GM21360 (cell line): ENCODE data around the gene CENPF.
"Not testable (repeated sequence)": the region's sequence is repeated elsewhere in the genome, so short reads cannot be mapped to it uniquely, and the experiment has no call there.

ENCODE experiments used
- ATAC-seq: cut with Tn5 transposase; IDR thresholded peaks from one replicate; pipeline ENCODE4 v1.9.1; 2021; ENCODE audit warnings: mild to moderate bottlenecking, moderate library complexity; ENCODE audit not compliant: unreplicated experiment

The CENPF gene

DNA sequence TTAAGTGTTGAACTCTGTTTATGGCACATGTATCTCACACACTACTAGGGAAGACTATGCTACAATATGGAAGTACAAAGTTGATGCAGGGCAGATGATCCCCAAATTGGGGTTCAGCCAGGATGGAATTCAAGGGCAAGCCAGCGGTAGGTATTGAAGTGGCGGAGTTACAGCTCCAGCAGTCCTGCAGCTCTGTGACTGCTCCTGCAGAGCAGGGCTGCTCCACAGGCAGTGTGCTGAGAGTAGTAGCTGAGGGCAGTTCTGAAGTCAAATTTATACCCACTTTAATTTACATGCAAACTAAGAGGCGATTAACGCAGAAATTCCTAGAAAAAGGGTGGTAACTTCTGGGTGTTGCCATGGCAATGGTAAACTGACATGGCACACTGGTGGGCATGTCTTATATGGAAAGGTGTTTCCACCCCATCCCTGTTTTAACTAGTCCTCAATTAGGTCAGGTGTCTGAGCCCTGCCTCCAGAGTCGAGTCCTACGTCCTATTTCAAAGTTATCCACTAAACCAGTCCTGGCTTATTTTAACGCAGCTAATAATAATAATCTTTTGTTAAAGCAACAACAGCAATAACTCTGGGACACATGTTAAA lies 20.6 kb upstream of the CENPF start:
- ATAC-seq = no peak

DNA sequence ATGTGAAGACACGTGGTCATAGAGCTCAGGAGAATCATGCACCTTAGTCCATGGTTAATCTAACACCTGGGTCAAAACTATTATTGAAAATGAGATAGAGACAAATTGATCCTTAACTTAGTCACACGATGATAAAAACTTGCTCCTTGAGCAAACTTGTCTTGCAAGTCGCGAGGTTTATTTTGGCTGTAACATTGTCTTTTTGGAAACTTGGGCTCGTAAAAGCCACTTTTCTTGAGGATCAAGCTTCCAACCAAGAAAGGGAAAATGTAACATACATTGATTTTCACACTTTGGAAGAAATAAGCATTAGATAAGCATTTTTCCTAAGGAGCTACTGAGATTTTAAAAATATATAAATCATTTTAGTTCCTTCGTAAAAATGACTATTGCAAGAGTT lies 19.9 kb upstream of the CENPF start:
- no peak for ATAC-seq

DNA sequence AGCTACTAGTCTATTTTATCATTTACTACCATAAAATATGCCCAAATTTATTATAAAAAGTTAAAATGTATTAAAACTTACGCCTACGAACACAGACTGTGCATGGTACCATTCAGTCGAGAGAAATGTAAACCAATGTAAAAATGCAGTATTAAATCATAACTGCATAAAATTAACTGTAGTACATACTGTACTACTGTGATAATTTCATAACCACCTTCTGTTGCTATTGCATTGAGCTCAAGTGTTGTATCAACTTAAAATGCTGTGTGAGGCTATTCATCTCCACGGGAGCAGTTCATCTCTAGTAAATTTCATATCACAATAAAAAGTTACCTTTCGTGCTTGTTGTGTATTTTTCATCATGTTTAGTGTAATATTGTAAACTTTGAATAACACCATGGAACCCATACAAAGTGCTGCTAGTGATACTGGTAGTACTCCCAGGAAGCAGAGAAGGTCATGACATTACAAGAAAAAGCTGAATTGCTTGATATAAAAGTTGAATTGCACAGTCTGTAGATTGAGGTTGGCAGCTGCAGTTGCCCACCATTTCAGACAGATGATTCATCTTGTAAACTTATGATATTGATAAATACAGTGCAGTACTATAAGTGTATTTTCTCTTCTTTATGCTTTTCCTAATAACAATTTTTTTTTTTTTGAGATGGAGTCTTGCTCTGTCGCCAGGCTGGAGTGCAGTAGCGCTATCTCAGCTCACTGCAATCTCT lies 19.0 kb upstream of the CENPF start:
- no peak for ATAC-seq

DNA sequence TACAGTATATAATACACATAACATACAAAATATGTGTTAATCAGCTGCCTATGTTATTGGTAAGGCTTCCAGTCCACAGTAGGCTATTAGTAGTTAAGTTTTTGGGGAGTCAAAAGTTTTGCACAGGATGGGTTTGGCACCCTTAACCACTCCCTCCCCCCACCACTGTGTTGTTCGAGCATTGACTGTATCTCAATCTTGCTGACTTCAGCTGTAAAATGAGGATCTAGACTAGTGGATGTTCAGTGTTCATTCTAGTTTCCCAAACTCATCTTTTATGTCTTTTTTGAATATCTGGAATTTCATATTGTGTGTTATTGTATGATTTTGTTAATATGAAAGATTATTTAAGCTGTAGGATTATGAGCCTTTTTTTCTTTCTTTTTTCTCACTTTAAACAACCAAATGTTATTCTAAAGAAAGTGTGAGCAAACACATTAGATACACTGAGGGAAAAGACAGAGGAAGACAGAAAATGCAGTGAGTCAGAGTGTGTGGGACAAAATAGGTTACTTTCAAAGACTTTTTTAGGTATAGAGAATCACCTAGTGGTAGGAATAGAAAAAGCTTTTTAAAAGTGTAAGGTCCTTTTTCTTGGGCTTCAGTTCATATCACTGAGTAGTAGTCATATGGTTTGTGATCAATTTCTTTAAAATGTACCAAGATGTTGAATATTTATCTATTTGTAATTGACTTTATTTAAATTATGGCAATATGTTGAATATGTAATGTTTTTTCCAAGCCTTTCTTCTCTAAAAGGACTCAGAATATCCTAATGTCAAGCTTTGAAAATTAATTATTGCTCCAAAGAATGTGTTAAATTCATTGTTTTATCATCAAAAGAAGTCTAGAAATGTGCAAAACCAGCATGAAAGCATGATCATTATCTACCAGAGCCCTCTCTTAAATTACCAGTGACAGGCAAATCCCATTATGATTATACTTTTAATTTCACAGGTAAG lies 17.9 kb upstream of the CENPF start:
- peak; percentile 72 for ATAC-seq

DNA sequence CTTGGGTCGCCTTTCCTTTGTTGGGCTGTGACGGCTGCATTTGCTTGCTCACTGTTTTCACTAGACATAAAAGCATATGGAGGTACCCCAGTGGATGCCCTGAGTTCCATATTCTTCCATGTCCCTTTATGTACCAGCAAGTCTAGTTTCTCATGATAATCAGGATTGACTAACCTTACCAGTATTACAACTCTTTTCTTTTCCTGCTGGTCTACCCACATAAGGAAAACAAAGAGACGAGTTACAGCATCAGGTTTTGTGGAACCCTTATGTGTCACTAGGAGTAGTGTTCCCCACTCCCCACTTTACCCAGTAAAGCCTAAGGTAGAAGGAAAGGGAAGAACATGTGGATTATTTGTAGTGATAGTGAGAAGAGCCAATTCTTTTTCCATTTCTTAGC lies 16.4 kb upstream of the CENPF start:
- no peak for ATAC-seq

DNA sequence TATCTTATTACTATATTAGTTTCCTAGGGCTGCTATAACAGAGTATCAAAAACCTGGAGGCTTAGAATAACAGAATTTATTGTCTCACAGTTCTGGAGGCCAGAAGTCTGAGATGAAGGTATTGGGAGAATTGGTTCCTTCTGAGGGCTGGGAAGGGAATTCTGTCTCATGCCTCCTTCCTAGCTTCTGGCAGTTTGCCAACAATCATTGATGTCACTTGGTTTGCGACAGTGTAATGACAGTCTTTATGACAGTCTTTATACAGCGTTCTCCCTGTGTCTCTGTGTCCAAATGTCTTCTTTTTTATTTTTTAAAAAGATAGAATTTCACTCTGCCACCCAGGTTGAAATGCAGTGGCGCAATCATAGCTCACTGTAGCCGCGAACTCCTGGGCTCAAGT lies 15.8 kb upstream of the CENPF start:
- ATAC-seq = no peak

DNA sequence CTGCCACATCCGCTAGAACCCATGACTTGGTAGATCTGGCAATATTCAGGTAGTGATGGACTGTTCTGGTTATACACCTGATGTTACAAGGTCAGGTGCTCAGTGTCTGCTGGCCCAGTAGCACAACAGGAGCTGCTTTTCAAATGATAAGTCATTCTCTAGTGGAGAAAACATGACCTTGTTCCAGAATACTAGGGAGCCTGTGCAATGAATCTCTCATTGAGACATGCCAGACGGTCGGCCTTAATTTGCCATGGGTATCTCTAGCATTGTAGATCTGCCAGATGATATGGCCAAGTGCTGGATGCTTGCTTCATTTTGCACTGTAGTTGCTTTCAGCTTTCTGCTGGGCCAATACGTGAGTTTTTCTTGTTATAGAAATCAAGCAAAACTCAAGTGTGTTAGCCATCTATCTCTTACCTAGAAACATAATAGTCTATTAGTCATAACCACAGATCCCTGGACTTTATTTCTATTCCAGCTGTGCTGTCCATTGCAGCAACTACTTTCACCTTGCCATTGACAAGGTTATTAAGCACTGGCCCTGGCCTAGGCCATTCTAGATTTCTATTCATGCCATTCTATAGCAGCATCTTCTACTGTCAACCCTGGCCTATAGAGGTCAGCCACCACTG lies 13.9 kb upstream of the CENPF start:
- ATAC-seq = no peak

DNA sequence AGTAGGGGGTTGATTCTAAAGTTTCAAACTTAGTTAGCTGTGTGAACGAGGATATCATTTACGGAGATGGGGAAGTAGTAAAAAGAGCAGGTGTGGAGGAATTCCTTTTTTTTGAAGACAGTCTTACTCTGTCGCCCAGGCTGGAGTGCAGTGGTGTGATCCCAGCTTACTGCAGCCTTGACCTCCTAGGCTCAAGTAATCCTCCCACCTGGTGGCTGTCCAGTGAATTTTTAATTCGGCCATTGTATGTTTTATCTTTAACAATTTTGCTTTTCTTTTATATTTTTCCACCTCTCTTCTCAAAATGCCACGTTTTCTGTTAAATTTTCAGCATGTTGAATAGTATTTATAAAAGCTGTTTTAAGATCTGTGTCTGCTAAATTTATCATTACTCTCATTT lies 12.3 kb upstream of the CENPF start:
- ATAC-seq = no peak

DNA sequence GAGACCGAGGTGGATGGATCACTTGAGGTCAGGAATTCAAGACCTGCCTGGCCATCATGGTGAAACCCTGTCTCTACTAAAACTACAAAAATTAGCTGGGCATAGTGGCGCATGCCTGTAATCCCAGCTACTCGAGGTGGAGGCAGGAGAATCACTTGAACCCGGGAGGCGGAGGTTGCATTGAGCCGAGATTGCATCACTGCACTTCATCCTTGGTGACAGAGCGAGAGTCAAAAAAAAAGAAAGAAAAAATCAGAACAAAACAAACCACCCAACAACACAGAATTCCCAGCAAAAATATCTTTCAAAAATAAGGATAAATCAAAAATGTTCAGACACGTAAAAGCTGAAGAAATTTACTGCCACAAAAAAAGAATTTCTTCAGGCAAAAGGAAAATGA lies 11.1 kb upstream of the CENPF start:
- not testable (repeated sequence) for ATAC-seq

DNA sequence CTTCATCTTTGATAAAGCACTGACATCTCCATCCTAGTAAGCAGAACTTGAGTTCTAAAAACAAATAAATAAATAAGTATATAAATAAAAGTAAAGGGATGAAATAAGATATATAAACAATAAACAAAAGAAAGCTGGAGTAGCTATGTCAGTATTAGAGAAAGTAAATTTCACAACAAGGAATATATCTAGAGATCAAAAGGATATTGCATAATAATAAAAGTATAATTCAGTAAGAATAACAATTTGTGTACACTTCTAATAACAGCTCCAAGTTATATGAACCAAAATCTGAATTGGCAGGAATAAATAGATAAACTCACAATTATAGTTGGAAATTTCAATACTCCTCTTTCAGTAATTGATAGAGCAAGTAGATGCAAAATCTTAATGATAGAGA lies 9.8 kb upstream of the CENPF start:
- ATAC-seq = no peak

DNA sequence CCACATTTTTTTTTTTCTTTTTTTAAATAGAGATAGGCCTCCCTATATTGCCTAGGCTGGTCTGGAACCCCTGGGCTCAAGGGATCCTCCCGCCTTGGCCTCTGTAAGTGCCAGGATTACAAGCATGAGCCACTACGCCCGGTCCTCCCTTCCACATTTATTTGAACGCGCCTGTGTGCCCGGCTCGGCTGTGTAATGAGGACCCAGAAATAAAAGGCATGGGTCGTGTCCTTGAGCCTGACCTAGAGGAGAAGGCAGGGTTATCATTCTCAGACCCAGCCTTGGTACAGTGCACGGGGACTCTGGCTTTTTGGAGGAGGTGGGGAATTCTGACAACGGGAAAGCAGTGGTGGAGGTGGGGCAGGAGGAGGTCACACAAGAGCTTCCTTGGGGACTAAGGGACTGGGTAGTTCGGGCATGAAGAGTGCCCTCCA lies 841 bp downstream of the CENPF start:
- no peak for ATAC-seq

DNA sequence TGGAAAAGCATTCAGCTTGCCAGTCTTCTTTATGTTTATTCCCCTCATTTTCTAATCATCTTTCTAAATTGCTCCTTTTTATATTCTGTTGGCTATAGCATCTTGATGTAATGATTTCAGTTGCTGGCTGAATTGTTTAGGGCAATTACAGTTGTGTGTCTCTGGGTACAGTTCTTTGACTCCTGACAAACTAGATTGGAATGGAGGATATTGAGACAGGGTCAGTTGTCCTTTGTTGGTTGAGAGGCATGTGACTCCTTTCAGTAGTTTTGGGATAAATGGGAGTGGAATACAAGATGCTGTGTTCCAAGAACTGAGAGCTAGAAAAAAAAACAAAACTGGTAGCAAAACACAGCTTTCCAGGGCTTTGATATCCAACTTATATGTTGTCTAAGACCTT lies 1.5 kb downstream of the CENPF start:
- no peak for ATAC-seq

DNA sequence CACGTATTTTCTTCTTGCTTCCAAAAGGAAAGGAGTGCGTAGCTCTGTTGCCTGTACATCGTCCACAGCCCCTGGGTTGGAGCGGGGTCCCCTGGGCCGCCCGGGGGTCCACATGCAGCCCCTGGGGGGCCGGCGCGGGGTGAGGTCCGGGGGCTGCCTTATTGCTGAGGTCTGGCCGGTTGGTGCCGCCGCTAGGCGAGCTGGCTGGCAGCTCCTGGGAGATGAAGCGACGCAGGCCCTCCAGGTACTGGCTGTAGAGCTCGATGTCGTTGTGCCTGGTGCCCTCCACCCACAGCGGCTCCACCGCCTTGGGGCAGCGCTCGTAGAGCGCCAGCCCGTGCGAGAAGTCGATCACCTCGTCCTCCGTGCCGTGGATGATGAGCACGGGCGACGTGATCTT lies 2.5 kb downstream of the CENPF start:
- not testable (repeated sequence) for ATAC-seq

DNA sequence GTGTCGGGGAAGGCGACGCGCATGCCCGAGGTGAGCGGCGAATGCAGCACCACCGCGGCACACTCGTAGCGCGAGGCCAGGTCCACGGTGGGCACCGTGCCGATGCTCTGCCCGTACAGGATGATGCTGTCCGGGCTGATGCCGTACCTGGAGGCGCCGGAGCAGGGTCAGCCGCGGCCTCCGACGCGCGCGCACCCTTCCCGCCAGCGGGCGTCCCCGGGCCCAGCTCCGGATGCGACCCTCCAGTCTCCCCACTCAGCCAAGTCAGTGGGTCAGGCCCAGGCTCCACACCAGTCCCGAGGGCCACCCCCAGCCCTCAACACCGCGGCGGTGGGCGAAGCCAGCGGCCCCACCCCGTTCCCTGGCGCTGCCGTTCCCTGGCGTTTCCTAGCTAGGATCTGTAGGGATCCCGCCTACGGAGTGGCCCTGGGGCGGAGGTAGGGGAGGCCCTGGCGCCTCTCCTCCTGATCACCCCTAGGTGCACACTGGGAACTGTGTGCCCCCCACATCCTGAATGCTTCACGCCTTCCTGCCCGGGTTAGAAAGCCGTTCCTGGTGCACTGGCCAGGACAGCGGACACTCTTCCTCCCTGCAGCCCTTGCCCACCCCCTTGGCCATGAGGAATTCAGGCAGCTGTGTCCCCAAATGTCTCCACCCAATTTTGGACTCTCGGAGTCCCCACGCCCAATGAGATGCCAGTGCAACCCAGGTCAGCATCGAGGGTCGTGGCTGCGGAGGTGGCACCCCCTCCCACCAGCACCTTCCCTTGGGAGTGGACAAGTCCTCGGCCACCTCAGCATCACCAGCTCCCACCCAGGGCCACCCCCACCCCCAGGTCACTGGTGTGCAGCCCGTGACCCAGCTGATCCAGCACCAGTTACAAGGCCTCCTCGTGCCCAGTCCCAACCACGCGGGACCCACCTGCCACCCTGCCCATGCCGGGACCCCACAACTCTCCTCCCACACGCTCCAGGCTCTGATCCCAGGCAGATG lies 3.2 kb downstream of the CENPF start:
- not testable (repeated sequence) for ATAC-seq

DNA sequence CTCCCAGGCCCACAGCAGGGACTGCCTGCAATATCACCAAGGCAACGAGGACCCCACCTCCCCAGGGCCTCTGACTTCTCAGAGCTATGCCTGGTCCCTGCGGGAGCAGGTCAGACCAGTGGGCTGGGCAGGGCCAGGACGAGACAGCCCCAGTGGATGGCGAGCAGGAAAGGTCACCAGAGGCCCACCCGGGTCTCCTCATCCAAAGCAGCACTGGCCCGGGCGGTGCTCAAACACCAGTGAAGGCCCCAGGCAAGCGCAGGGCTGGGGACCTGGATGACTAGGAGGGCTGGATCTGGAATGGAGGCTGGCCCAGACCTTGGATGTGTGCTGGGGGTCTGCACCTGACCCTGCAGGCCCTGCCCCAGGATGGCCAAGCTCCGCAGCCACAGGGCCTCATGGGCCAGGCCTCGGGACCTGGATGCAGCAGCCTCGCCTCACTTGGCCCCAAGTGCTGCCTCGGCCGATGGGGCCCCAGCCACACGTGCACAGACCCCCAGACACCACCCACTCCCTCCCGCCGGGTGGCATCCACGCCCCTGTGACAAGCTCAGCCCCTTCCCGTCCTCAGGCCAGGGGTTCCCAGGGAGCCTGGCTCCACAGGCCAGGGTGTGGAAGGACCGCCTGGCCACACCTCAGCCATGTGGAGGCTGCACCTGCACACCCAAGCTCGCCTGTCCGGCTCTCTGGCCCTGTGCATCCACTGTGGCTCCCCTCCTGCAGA lies 4.7 kb downstream of the CENPF start:
- not testable (repeated sequence) for ATAC-seq

DNA sequence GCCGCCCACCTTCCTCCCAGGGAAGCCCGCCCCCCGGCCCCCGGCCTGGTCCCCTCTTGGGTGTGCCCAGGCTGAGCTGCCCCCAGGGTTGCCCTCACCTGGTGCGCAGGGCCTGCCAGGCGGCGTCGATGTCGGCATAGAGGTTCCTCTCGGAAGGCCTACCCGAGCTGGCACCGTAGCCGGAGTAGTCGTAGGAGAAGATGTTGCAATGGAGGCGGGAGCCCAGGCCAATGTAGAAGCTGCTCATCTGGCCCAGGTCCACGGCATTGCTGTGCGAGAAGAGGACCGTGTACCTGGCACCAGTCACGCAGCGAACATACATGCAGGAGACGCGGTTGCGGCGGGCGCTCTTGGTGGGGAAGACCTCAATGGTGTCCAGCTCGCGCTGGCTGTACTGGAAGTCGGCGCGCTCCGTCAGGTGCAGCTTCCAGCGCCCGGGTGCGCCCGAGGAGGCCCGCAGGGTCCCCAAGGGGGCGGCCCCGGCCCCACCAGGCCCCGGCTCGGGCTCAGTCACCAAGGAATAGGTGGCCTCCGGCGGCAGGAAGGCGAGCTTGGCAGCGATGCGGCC lies 5.3 kb downstream of the CENPF start:
- ATAC-seq = not testable (repeated sequence)

DNA sequence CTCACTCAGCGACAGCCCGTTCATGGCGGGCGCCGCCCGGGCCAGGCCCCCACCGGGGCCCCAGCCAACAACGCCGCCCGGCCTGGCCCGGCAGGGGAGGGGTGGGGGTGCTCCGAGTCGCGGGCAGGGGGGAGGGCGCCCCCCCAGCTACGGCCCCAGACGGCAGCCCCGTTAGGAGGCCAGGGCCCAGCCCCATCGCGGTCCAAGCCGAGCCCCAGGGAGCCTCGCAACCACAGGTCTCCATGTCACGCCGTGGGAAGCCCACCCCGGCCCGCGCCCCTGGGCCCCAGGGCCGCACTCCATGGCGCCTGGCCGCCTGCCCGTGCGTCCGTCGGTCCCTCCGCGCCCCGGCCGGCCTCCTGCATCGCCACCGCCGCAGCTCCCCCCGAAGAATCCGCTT lies 5.8 kb downstream of the CENPF start:
- not testable (repeated sequence) for ATAC-seq

DNA sequence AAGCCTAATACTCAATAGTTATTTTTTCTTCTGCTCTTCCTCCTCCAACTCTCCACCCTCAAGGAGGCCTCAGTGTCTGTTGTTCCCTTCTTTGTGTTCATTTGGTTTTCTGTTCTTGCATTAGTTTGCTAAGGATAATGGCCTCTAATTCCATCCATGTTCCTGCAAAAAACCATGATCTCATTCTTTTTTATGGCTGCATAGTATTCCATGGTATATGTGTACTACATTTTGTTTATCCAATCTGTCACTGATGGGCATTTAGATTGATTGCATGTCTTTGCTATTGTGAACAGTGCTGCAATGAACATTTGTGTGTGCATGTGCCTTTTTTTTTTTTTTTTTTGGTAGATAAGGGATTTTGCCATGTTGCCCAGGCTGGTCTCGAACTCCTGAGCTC lies 6.7 kb downstream of the CENPF start:
- no peak for ATAC-seq

DNA sequence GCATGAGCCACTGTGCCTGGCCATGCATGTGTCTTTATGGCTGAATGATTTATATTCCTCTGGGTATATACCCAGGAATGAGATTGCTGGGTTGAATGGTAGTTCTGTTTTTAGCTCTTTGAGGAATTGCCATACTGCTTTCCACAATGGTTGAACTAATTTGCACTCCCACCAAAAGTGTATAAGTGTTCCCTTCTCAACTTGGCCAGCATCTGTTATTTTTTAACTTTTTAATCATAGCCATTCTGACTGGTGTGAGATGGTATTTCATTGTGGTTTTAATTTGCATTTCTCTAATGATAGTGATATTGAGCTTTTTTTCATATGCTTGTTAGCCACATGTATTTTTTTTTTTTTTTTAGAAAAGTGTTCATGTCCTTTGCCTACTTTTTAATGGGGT lies 7.1 kb downstream of the CENPF start:
- ATAC-seq = not testable (repeated sequence)
